ENCODE results near the gene TAX1BP1.

TAX1BP1 gene

DNA sequence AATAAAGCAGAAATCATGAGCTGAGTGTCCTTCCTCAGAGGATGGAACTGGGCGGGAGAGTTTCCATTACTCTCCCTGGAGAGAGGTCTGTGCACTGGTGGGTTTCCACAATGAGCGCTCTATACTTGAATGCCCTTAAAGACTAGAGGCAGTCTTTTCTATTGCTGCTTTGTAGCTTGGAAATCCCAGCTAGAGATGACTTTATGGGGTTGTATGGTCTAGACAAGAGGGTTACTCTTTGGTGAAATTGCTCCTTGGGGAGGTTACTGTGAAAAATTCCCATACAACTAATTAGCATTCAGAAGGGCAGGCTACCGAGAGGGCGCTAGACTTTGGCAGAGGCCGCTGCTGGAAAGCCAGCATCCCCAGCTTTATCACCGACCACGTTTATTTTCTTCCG is 136.8 kb downstream of the TAX1BP1 start:
- DNase-seq (ENCODE audit: low read depth in 2 of 2): no peak
- TF ChIP-seq, protein P1, sequence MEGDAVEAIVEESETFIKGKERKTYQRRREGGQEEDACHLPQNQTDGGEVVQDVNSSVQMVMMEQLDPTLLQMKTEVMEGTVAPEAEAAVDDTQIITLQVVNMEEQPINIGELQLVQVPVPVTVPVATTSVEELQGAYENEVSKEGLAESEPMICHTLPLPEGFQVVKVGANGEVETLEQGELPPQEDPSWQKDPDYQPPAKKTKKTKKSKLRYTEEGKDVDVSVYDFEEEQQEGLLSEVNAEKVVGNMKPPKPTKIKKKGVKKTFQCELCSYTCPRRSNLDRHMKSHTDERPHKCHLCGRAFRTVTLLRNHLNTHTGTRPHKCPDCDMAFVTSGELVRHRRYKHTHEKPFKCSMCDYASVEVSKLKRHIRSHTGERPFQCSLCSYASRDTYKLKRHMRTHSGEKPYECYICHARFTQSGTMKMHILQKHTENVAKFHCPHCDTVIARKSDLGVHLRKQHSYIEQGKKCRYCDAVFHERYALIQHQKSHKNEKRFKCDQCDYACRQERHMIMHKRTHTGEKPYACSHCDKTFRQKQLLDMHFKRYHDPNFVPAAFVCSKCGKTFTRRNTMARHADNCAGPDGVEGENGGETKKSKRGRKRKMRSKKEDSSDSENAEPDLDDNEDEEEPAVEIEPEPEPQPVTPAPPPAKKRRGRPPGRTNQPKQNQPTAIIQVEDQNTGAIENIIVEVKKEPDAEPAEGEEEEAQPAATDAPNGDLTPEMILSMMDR (IDR thresholded peaks at IDR 0.05; ENCODE audit: low read depth, low read length): no peak
- H3K4me3 ChIP-seq (replicated peaks in 1 of 2; ENCODE audit: low read depth in 2 of 2, low read length in 2 of 2): no peak overlapping the region
